Stimulated activated CD4-positive, alpha-beta T cell treated with anti-CD3 and anti-CD28 coated beads, Interleukin-12 subunit alpha, Interleukin-12 subunit beta, amount 100 ng/mL, for 48 hours (primary cell): ENCODE measurements around the gene RBM19.
A peak's percentile ranks its signal among the peaks of the same experiment; 100 is the strongest.

Experiments
- DNase-seq, 3 donors: peaks; one replicate each; pipeline ENCODE4 v3.0.0-alpha.2; 2020; ENCODE audit warnings: low read depth in 2 of 3, low spot score in 1 of 3

Gene RBM19

DNA sequence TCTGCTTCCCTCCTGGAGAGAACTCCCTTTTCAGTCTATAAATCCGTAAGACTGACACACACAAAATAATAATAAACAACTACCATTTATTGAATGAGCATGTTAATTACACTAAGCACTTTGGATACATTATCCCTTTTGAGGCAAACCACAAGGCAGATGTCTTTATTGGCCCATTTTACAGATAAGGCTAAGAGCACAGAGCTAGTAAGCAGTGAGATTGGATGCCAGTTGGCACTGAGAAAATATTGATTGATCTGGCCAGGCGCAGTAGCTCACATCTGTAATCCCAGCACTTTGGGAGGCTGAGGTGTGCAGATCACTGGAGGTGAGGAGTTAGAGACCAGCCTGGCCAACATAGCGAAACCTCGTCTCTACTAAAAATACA is 21.9 kb upstream of the RBM19 start:
- DNase-seq: no peak

GRCh38 chr12:113987261-113988063 is 21.3 kb upstream of the RBM19 start:
- DNase-seq: no peak

DNA sequence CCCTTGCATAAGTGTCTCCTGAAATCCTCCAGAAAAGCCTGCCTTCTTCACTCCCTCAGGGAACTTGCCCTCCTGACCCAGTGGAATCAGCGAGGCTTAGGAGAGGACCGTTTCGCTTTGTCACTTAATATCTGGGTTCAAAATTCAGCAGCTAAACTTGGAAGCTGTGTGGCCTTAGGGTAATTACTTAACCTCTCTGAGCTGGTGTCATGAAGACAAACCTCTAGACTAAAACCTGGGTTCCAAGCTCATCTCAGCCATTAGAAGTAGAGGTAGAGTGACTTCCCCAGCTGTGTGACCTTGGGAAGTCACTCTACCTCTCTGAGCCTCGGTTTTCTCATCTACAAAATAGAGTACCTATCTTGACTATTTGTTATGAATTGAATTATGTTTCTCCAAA is 18.3 kb upstream of the RBM19 start:
- DNase-seq: no peak

DNA sequence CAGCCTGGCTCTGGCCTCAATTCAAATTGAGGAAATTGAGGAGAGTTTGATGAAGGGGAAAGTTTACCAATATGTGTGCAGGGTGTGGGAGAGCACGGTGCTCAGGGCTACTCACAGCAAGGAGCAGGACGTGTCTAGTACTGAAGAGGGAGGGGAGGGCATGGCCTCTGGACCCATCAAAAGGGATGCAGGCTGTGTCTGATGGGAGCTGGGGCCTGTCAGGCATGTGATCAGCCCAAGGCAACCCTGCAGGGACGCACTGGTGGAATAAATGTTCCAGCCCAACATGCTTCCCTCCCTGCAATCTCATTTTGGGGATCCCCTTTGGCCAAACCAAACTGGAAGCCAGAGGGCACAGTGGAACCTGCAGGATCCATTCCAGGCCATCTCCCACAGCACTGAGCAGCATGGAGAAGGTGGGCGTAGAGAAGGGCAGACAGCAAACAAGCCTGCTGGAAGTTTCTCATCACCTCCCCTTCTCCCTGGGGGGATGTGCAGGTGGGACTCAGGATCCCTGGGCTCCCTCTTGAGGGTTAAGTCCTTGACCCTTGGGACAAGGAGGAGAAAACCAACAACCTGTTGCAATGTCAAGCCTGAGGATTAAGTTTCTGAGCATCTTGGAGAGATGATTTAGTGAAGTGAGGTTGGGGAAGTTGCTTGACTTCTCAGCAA is 17.8 kb upstream of the RBM19 start:
- no peak for DNase-seq

DNA sequence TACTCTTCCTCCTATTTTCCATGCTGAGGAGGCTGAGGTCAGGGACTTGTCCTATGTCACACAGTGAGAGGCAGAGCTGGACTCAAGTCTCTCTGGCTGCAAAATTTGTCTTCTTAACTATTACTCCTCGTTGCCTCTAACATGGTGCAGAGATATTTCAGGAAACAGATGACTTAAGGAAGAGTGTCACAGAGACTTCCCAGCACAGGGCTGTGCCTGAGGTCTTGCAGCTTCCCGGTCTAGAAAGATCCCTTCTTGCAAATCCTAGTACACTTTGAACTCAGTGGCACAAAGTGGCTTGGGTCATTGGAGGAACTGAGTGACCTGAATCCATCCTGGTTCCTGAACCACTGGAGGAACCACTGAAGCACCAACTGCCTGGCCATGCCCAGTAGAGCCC is 17.1 kb upstream of the RBM19 start:
- no peak for DNase-seq

GRCh38 chr12:113981876-113982275 is 15.8 kb upstream of the RBM19 start:
- DNase-seq: no peak

DNA sequence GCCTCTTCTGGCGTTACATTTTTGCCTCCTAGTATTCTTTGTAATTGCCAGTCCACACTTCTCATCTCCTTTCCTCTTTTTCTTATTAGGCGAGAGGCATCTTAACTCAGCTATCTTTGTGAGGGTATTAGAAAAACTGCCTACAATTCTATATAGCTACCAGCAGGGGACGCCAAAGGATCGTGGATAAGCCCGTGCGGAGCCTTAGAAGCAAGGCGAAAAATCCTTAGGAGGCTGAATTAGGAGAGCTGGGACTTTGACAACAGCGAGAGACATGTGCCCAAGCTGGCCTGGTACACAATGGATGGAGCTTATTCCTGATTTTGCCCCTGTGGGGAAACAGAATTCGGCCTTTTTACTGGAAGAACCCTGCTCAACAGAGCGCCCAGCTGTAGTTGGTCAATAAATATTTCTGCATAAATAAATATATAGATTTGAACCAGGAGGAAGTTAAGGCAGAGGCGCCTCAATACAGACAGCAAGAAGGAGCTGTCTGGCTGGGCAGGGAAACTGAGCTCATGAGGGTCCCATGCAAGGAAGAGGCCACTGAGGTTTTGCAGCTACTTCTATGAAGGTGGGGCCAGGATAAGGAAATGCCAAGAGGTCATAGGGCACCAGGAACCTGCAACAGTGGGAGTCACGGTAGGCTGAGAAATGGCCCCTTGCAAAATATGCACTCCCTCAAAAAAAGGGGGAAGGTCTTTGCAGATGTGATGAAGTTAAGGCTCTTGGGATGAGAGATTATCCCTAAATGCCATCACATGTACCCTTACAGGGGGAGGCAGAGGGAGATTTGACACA is 14.6 kb upstream of the RBM19 start:
- peak in 1 of 3 donors; percentile 27 for DNase-seq

- DNase-seq: no peak
Observed at GRCh38 chr12:113980054-113980453, 13.9 kb upstream of the RBM19 start.

DNA sequence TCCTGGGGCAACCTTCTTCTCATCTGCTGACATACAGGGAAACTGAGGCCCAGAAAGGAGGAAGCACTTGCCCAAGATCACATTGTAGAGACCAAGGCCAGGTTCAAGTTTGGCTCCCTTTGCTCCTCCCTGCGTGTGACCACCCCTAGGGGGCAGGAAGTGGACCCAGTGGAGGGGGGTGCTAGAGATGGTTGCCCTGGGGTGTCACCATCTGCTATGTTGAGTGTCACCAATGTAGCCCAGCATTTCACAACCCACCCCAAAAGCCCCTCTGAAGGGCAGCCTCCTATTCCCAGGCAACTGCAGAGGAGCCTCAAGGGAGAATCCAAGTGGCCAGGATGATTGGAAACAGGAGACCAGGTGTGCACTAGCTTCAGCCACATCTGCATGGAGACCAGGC is 12.0 kb upstream of the RBM19 start:
- no peak for DNase-seq

DNA sequence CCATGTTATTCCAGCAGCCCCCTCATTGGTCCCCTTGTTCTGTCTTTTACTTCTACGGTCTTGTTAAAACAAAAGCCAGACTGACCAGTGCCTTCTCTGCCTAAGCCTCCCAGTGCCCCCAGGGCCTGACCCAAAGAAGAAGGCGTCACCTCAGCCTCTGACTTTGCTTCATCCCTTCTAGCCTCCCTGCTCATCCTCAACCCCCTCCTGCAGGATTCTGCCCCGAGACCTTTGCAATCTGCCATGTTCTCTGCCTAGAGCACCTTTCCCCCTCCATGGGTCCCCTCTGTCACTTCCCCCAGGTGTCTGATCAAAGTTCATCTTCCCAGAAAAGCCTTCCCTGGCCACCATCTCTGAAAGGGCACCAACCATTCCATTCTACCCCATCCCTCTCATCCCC is 7.9 kb upstream of the RBM19 start:
- DNase-seq: no peak

GRCh38 chr12:113973109-113973904 is 7.2 kb upstream of the RBM19 start:
- no peak for DNase-seq

DNA sequence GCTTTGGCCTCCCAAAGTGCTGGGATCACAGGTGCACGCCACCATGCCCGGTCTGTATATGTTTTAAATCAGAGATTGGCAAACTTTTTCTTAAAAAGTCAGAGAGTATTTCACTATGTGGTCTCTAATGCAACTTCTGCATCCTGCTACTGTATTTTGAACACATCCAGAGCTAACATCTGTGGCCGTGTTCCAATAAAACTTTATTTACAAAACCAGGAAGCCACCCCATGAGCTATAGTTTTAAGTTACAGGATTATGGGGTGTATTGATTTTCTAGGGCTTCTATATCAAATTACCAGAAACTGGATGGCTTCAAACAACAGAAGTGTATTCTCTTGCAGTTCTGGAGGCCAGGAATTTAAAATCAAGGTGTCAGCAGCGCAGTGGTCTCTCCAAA is 5.3 kb upstream of the RBM19 start:
- no peak for DNase-seq

- no peak for DNase-seq
Observed at GRCh38 chr12:113970211-113970610, 4.1 kb upstream of the RBM19 start.

- no peak for DNase-seq
Observed at GRCh38 chr12:113967368-113967767, 1.2 kb upstream of the RBM19 start.

GRCh38 chr12:113962733-113963132 is 3.4 kb downstream of the RBM19 start:
- DNase-seq: no peak

DNA sequence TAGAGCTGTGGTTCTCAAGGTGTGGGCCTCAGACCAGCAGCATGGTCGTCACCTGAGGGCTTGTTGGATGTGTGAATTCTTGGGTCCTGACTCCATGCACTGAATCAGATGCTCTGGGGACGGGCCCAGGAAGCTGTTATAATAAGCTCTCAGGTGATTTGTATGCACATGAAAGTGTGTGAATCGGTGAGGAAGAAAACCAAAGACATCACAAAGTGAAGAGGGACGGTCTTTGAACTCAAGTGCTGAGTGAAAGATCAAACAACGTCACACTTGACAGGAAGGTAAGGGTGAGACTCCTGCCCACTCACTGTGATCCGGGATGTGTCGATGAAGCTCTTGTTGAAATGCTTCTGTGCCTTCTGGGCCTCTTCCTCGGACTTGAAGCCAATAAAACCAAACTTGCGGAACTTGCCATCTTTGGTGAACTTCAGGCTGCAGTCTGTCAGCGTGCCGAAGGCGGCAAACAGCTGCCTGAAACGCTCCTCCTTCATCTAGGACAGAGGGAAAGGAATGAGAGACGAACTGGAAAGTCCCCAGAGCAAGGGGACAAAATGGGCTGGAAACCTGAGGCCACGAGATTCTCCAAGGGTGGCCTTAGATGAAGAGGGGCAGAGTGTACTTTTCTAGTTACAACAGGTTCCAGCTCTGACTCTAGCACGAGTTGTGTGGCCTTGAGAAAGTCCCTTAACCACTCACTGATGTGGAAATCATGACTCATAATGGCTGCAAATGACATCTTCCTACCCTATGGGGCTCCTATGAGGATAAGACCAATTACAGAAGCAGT is 4.0 kb downstream of the RBM19 start:
- peak in 2 of 3 donors; percentile 48 to 49 for DNase-seq

- DNase-seq: no peak
Observed at GRCh38 chr12:113960030-113960429, 6.1 kb downstream of the RBM19 start.

DNA sequence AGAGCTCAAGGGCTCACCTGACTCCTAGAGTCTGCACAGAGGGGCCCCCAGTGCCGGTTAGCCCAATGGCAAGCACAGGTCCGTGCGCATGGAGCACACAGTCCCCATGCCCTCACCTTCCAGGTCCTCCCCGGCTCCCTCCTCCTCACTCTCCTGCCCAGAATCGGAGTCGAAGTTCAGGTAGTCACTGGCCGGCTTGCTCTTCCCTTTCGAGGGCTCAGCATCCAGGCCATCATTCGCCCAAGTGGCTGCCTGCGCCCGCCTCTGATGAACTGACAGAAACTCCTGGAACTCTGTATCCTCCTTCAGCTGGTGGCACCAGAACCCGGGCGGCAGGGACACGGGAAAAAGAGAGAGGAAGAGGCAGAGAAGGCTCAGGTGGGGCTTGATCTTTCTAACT is 7.0 kb downstream of the RBM19 start:
- DNase-seq: no peak

DNA sequence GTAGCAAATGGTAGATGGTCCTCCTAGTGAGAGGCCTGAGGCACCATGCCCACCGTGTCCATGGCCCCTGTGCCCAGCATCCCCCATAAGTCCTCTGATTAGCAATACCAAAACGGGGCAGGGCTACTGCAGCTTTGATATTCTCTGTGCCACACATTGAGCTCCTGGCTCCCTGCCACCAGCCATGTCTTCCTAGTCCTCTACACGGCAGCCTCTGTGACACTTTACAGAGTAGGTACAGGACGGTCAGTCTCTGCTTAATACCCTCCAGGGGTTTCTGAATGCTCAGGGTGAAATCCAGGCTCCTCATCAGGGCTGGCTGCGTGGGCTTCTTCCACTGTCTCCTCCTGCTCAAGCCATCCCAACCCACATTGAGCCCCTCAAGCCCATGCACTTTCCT is 8.0 kb downstream of the RBM19 start:
- no peak for DNase-seq

- DNase-seq: no peak
Observed at GRCh38 chr12:113957627-113958026, 8.5 kb downstream of the RBM19 start.
